Endodermal cell (in vitro differentiated cells): ENCODE results near the gene GPR162. TPM values are rescaled to one million over a fixed set of nuclear protein-coding genes. Genes with fewer than 3 reads are reported as not detected.
A peak's percentile ranks its signal among the peaks of the same experiment; 100 is the strongest.

Source experiments
- DNase-seq: peaks from one replicate; pipeline ENCODE4 v3.0.0-alpha.2; 2017
- H3K27ac ChIP-seq: 2 replicates; pipeline ENCODE4 v1.5.1; 2013; ENCODE audit warnings: mild to moderate bottlenecking, low read depth, low read length, moderate library complexity
- H3K27me3 ChIP-seq: 2 replicates; pipeline ENCODE4 v1.6.1; 2013; ENCODE audit warnings: mild to moderate bottlenecking, low read length, moderate library complexity; ENCODE audit not compliant: insufficient read depth, control insufficient read depth, poor library complexity, severe bottlenecking
- H3K36me3 ChIP-seq: 2 replicates; pipeline ENCODE4 v1.7.0; 2013; ENCODE audit warnings: mild to moderate bottlenecking, low read length, moderate library complexity; ENCODE audit not compliant: control insufficient read depth, insufficient read depth
- H3K4me1 ChIP-seq: one replicate; pipeline ENCODE4 v1.7.0; 2013; ENCODE audit warnings: low read length; ENCODE audit not compliant: control insufficient read depth, insufficient read depth
- H3K4me3 ChIP-seq: 2 replicates; pipeline ENCODE4 v1.5.1; 2013; ENCODE audit warnings: mild to moderate bottlenecking, low read length, moderate library complexity
- H3K9ac ChIP-seq: 2 replicates; pipeline ENCODE4 v1.6.1; 2013; ENCODE audit warnings: mild to moderate bottlenecking, low read length, moderate library complexity; ENCODE audit not compliant: poor library complexity, severe bottlenecking; ENCODE audit errors: extremely low read depth
- H3K9me3 ChIP-seq: 2 replicates; pipeline ENCODE4 v1.6.1; 2013; ENCODE audit warnings: mild to moderate bottlenecking, low read length, moderate library complexity; ENCODE audit not compliant: control insufficient read depth
- H3K27ac Mint-ChIP-seq: 2 replicates; pipeline ENCODE4 v1.8.0; 2020; ENCODE audit warnings: mixed read lengths
- H3K27me3 Mint-ChIP-seq: 2 replicates; pipeline ENCODE4 v1.8.0; 2021; ENCODE audit warnings: mild to moderate bottlenecking, mixed read lengths; ENCODE audit not compliant: insufficient read depth
- H3K36me3 Mint-ChIP-seq: 2 replicates; pipeline ENCODE4 v1.8.0; 2020; ENCODE audit warnings: low read depth, mixed read lengths
- H3K4me1 Mint-ChIP-seq: 2 replicates; pipeline ENCODE4 v1.8.0; 2020; ENCODE audit warnings: mixed read lengths
- H3K4me3 Mint-ChIP-seq: 2 replicates; pipeline ENCODE4 v1.8.0; 2020; ENCODE audit warnings: mild to moderate bottlenecking, moderate library complexity, mixed read lengths
- H3K9me3 Mint-ChIP-seq: 2 replicates; pipeline ENCODE4 v1.8.0; 2020; ENCODE audit warnings: mild to moderate bottlenecking, mixed read lengths
- WGBS, 2 experiments: methylation state at CpG; one replicate each; pipeline versions ENCODE4 v1.1.5 to v1.1.7; 2013; ENCODE audit warnings: missing lambda C conversion rate in 2 of 2, mixed read lengths in 1 of 2; ENCODE audit not compliant: insufficient coverage in 1 of 2, insufficient read length in 1 of 2; 5-methylcytosine and 5-hydroxymethylcytosine counted together
- total RNA-seq, 2 donors: library from RNA; stranded (reverse); fragmentation: NEBNext Ultra II Directional in 1 of 2; extraction: Animal tissue kit (Norgen Biotek cat#: 25700) in 1 of 2; gene quantifications; 2 replicates in 1 of 2; 3 replicates in 1 of 2; pipeline ENCODE4 v1.2.1, GENCODE V29; 2021
- TF ChIP-seq, protein P1 (sequence below): fragments of 200-600 bp; sonication (generic); conservative IDR thresholded peaks from 2 replicates; pipeline ENCODE4 v1.5.0; 2021; ENCODE audit warnings: antibody characterized with exemption, mild to moderate bottlenecking

GPR162 gene
- total RNA-seq, 2 donors from 2014 or later, result 14.7 to 15.0 TPM

DNA sequence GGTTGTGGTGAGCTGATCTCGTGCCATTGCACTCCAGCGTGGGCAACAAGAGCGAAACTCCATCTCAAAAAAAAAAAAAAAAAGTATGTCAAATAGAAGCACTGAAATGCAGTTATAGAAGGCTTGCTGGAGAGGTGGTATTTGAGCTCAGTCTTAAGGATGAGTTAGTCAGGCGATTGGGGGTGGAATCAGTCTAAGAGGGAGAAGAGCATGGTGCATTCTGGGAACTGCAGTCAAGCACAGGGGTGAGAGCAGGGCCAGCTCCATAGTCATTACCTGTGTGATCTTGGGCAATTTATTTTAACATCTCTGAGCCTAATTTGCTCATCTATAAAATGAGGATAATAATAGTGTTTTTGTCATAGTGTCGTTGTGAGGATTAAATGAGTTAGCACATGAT, 13.3 kb downstream of the GPR162 start:
- H3K9me3 Mint-ChIP-seq, result no peaks in the 10 kb centered on the region
- H3K27ac ChIP-seq, result no peak overlapping the region
- TF ChIP-seq, protein P1, sequence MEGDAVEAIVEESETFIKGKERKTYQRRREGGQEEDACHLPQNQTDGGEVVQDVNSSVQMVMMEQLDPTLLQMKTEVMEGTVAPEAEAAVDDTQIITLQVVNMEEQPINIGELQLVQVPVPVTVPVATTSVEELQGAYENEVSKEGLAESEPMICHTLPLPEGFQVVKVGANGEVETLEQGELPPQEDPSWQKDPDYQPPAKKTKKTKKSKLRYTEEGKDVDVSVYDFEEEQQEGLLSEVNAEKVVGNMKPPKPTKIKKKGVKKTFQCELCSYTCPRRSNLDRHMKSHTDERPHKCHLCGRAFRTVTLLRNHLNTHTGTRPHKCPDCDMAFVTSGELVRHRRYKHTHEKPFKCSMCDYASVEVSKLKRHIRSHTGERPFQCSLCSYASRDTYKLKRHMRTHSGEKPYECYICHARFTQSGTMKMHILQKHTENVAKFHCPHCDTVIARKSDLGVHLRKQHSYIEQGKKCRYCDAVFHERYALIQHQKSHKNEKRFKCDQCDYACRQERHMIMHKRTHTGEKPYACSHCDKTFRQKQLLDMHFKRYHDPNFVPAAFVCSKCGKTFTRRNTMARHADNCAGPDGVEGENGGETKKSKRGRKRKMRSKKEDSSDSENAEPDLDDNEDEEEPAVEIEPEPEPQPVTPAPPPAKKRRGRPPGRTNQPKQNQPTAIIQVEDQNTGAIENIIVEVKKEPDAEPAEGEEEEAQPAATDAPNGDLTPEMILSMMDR, result no peak
- H3K36me3 ChIP-seq, result peaks cover 69% of the 10 kb centered on the region
- no peak for DNase-seq
- 80 to 93% methylated on average over 3 to 5 of the region's 5 CpGs for WGBS, 2 experiments
- H3K4me1 ChIP-seq, result peaks cover 2% of the 10 kb centered on the region
- peaks cover 6% of the 10 kb centered on the region for H3K4me1 Mint-ChIP-seq
- H3K4me3 Mint-ChIP-seq, result no peak overlapping the region
- no peaks in the 10 kb centered on the region for H3K27me3 ChIP-seq
- no peak overlapping the region for H3K9ac ChIP-seq
- H3K9me3 ChIP-seq, result no peaks in the 10 kb centered on the region
- no peak overlapping the region for H3K4me3 ChIP-seq
- H3K27me3 Mint-ChIP-seq, result peaks cover 10% of the 10 kb centered on the region
- H3K36me3 Mint-ChIP-seq, result peaks cover 73% of the 10 kb centered on the region
- peak overlapping the region; percentile 0 for H3K27ac Mint-ChIP-seq

DNA sequence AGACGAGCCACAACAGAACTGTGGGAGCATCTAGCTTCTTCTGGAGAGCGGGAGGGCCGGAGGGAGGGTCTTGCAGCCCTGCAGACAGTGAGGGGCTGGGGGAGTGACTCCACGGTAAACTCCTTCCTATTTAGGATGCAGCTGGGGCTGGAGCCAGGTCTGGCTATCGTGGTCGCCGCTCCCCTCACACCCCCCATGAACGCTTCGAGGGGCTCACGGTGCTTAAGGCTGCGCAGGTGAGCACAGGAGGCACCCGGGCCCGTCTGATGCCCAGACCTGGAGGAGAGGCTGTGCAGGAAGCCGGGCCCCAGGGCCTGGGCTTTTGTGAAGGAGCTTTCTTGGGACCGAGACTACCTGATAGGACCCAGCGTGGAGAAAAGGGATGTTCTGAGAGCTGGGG, 15.2 kb downstream of the GPR162 start:
- Mint-ChIP-seq H3K27me3 (peaks cover 10% of the 10 kb centered on the region), H3K36me3 (peaks cover 61% of the 10 kb centered on the region)

DNA sequence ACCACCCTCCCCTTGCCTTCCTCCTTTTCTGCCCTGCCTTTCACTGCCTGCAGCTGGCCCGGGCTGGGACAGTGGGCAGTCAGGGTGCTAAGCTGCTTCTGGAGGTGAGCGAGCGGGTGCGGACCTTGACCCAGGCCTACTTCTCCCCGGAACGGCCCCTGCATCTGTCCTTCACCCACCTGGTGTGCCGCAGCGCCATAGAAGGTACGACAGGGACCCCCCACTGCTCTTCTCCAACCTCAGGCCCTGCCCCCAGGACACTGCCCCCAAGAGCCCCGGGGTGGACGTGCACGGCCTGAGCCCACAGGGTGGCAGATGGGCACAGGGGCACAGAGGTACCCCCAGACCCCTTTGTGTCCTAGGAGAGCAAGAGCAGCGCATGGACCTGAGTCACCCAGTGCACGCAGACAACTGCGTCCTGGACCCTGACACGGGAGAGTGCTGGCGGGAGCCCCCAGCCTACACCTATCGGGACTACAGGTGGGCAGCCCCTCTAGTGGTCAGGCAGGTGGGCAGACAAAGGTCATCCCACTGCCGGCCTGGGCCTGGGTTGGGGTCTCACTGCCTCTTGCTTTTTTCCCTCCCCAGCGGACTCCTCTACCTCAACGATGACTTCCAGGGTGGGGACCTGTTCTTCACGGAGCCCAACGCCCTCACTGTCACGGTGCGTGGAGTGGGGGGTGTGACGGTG, 15.9 kb downstream of the GPR162 start:
- H3K27me3 ChIP-seq, result no peaks in the 10 kb centered on the region
- H3K9ac ChIP-seq, result no peak overlapping the region
- 94 to 95% methylated on average over 20 to 26 of the region's 26 CpGs for WGBS, 2 experiments
- H3K36me3 Mint-ChIP-seq, result peaks cover 56% of the 10 kb centered on the region
- TF ChIP-seq, protein P1, result no peak
- H3K27ac Mint-ChIP-seq, result no peak overlapping the region
- peaks cover 4% of the 10 kb centered on the region for H3K4me1 ChIP-seq
- no peak overlapping the region for H3K4me3 ChIP-seq
- H3K9me3 Mint-ChIP-seq, result no peaks in the 10 kb centered on the region
- H3K27ac ChIP-seq, result no peak overlapping the region
- H3K27me3 Mint-ChIP-seq, result peaks cover 10% of the 10 kb centered on the region
- no peaks in the 10 kb centered on the region for H3K9me3 ChIP-seq
- no peak for DNase-seq
- peaks cover 56% of the 10 kb centered on the region for H3K36me3 ChIP-seq
- H3K4me3 Mint-ChIP-seq, result no peak overlapping the region
- H3K4me1 Mint-ChIP-seq, result peaks cover 25% of the 10 kb centered on the region

More for the DNA sequence above, 15.2 kb downstream of the GPR162 start:
- Histone ChIP-seq H3K9me3 (no peaks in the 10 kb centered on the region), H3K4me1 (peaks cover 4% of the 10 kb centered on the region), H3K9ac (no peak overlapping the region), H3K36me3 (peaks cover 57% of the 10 kb centered on the region), H3K4me3 (no peak overlapping the region), H3K27me3 (no peaks in the 10 kb centered on the region), H3K27ac (no peak overlapping the region)
- DNase-seq, result no peak
- 87 to 93% methylated on average over 10 to 16 of the region's 16 CpGs for WGBS, 2 experiments
- Mint-ChIP-seq H3K4me1 (peaks cover 21% of the 10 kb centered on the region), H3K9me3 (no peaks in the 10 kb centered on the region), H3K27ac (no peak overlapping the region), H3K4me3 (no peak overlapping the region)
- TF ChIP-seq, protein P1, result no peak
